H1 (cell line): Measurements from ENCODE around the gene HEBP2. TPM values are rescaled to one million over a fixed set of nuclear protein-coding genes. Genes with fewer than 3 reads are reported as not detected.

Experiments
- CTCF ChIA-PET: fragments of 300-600 bp; sonication (Branson Sonifier 250); formaldehyde crosslinking; loops from one replicate; lab custom pipeline; 2021; ENCODE audit not compliant: partially characterized antibody; lab: Charles Lee
- POLR2A ChIA-PET: fragments of 300-600 bp; sonication (Branson Sonifier 250); formaldehyde crosslinking; loops from one replicate; lab custom pipeline; 2021; ENCODE audit warnings: inconsistent platforms; ENCODE audit not compliant: partially characterized antibody; lab: Charles Lee
- DNase-seq, 2 experiments: peaks; one replicate each; pipeline versions ENCODE4 v3.0.0 to v3.0.0-alpha.2; 2010 to 2022; ENCODE audit warnings: low spot score in 2 of 2, low read depth in 1 of 2, mixed read lengths in 1 of 2
- FAIRE-seq: peaks from 2 replicates; lab custom pipeline; 2011; peaks lifted over from hg19 to GRCh38; lab: Jason Lieb, UNC
- H2AFZ ChIP-seq: 2 replicates; pipeline ENCODE4 v1.8.1; 2012; ENCODE audit warnings: low read length, inconsistent platforms
- H2AK5ac ChIP-seq: 2 replicates; pipeline ENCODE4 v1.6.1; 2013; ENCODE audit warnings: low read depth, low read length
- H2BK120ac ChIP-seq: replicated peaks from 2 replicates; pipeline ENCODE3; 2013; ENCODE audit warnings: low read depth, low read length, inconsistent platforms
- H2BK12ac ChIP-seq: 2 replicates; pipeline ENCODE4 v1.6.1; 2013; ENCODE audit warnings: low read depth, low read length
- H2BK15ac ChIP-seq: 2 replicates; pipeline ENCODE4 v1.6.1; 2013; ENCODE audit warnings: low read length
- H2BK20ac ChIP-seq: 2 replicates; pipeline ENCODE4 v1.6.1; 2013; ENCODE audit warnings: low read length
- H2BK5ac ChIP-seq: 2 replicates; pipeline ENCODE4 v1.6.1; 2013; ENCODE audit warnings: low read depth, low read length
- H3K14ac ChIP-seq: 2 replicates; pipeline ENCODE4 v1.6.1; 2013; ENCODE audit warnings: inconsistent platforms; ENCODE audit not compliant: insufficient read length
- H3K18ac ChIP-seq: 2 replicates; pipeline ENCODE4 v1.6.1; 2013; ENCODE audit warnings: low read length; ENCODE audit errors: extremely low read depth
- H3K23ac ChIP-seq: 2 replicates; pipeline ENCODE4 v1.6.1; 2013; ENCODE audit warnings: inconsistent platforms; ENCODE audit not compliant: insufficient read length
- H3K23me2 ChIP-seq: 2 replicates; pipeline ENCODE4 v1.6.1; 2013; ENCODE audit warnings: low read depth, low read length
- H3K27ac ChIP-seq: 2 replicates; pipeline ENCODE4 v1.6.1; 2011; ENCODE audit warnings: low read depth, low read length, inconsistent platforms
- H3K27me3 ChIP-seq, 4 experiments: replicated peaks in 1 of 4; 1 replicate in 1 of 4; 2 replicates in 3 of 4; pipeline versions ENCODE4 v1.6.1 to v1.8.1; 2011 to 2013; ENCODE audit warnings: low read length in 3 of 4, mild to moderate bottlenecking in 3 of 4, inconsistent platforms in 2 of 4, mixed read lengths in 2 of 4, moderate library complexity in 1 of 4; ENCODE audit not compliant: control insufficient read depth in 3 of 4, insufficient read depth in 3 of 4; ENCODE audit errors: extremely low read depth in 1 of 4
- H3K36me3 ChIP-seq, 4 experiments: 2 replicates each; pipeline versions ENCODE4 v1.6.1 to v1.8.1; 2011 to 2013; ENCODE audit warnings: mild to moderate bottlenecking in 4 of 4, low read length in 3 of 4, moderate library complexity in 2 of 4, control low read depth in 1 of 4, inconsistent platforms in 1 of 4; ENCODE audit not compliant: insufficient read depth in 4 of 4, control insufficient read depth in 2 of 4
- H3K4ac ChIP-seq: replicated peaks from 2 replicates; pipeline ENCODE3; 2013; ENCODE audit warnings: low read length, low read depth, mixed read lengths, inconsistent platforms; ENCODE audit not compliant: insufficient read length
- H3K4me1 ChIP-seq, 4 experiments: replicated peaks in 1 of 4; 1 replicate in 1 of 4; 2 replicates in 3 of 4; pipeline versions ENCODE4 v1.6.1 to v1.8.1; 2011 to 2013; ENCODE audit warnings: low read length in 3 of 4, inconsistent platforms in 2 of 4, mixed read lengths in 1 of 4; ENCODE audit not compliant: insufficient read depth in 4 of 4, control insufficient read depth in 3 of 4
- H3K4me2 ChIP-seq, 2 experiments: 2 replicates each; pipeline versions ENCODE4 v1.6.1 to v1.8.1; 2011 to 2013; ENCODE audit warnings: low read depth in 2 of 2, low read length in 2 of 2, control low read depth in 1 of 2, inconsistent platforms in 1 of 2, mild to moderate bottlenecking in 1 of 2; ENCODE audit not compliant: insufficient read depth in 1 of 2
- H3K4me3 ChIP-seq, 4 experiments: fragments of 200-600, 300-600 bp in 1 of 4; sonication (generic), shearing (Covaris generic), sonication (Bioruptor Twin) in 1 of 4; 2 replicates each; pipeline versions ENCODE4 v1.5.1 to v1.8.1; 2011 to 2016; ENCODE audit warnings: low read length in 4 of 4, low read depth in 3 of 4, control low read depth in 2 of 4, inconsistent platforms in 2 of 4, mild to moderate bottlenecking in 2 of 4, mixed read lengths in 1 of 4, moderate library complexity in 1 of 4; ENCODE audit not compliant: insufficient read depth in 2 of 4; ENCODE audit errors: extremely low read depth in 1 of 4
- H3K56ac ChIP-seq: replicated peaks from 2 replicates; pipeline ENCODE3; 2013; ENCODE audit warnings: low read depth, mild to moderate bottlenecking, mixed read lengths, low read length, inconsistent platforms; ENCODE audit not compliant: insufficient read length
- H3K79me1 ChIP-seq: 2 replicates; pipeline ENCODE4 v1.6.1; 2013; ENCODE audit warnings: low read depth, low read length, control low read depth
- H3K79me2 ChIP-seq, 2 experiments: 2 replicates each; pipeline versions ENCODE4 v1.6.1 to v1.8.1; 2012 to 2013; ENCODE audit warnings: low read length in 2 of 2, mild to moderate bottlenecking in 2 of 2, inconsistent platforms in 1 of 2; ENCODE audit not compliant: insufficient read depth in 2 of 2, control insufficient read depth in 1 of 2
- H3K9ac ChIP-seq, 4 experiments: replicated peaks in 1 of 4; 1 replicate in 1 of 4; 2 replicates in 3 of 4; pipeline versions ENCODE4 v1.6.1 to v1.8.1; 2011 to 2013; ENCODE audit warnings: low read depth in 3 of 4, low read length in 3 of 4, control low read depth in 2 of 4, mild to moderate bottlenecking in 2 of 4, moderate library complexity in 2 of 4, inconsistent platforms in 1 of 4; ENCODE audit errors: extremely low read depth in 1 of 4
- H3K9me3 ChIP-seq, 2 experiments: 2 replicates each; pipeline versions ENCODE4 v1.6.1 to v1.8.1; 2012 to 2013; ENCODE audit warnings: mild to moderate bottlenecking in 2 of 2, moderate library complexity in 2 of 2, control low read depth in 1 of 2, inconsistent platforms in 1 of 2, low read depth in 1 of 2, low read length in 1 of 2, mixed read lengths in 1 of 2; ENCODE audit not compliant: insufficient read depth in 2 of 2
- H4K20me1 ChIP-seq, 2 experiments: replicated peaks in 1 of 2; 2 replicates each; pipeline versions ENCODE3 to v1.8.1; 2011 to 2013; ENCODE audit warnings: inconsistent platforms in 2 of 2, low read length in 2 of 2, mild to moderate bottlenecking in 1 of 2; ENCODE audit not compliant: insufficient read depth in 2 of 2, control insufficient read depth in 1 of 2
- H4K5ac ChIP-seq: 2 replicates; pipeline ENCODE4 v1.6.1; 2013; ENCODE audit warnings: low read length, low read depth, mixed read lengths, inconsistent platforms; ENCODE audit not compliant: insufficient read length
- H4K8ac ChIP-seq: 2 replicates; pipeline ENCODE4 v1.8.0; 2013; ENCODE audit warnings: mild to moderate bottlenecking, moderate library complexity, low read length, inconsistent platforms; ENCODE audit not compliant: insufficient read depth; ENCODE audit errors: extremely low read depth
- H4K91ac ChIP-seq: replicated peaks from 2 replicates; pipeline ENCODE3; 2013; ENCODE audit warnings: low read length, mixed read lengths, inconsistent platforms; ENCODE audit not compliant: insufficient read length
- GTF2F1 ChIP-seq: IDR thresholded peaks from 2 replicates; pipeline ENCODE4 v1.6.1; 2012; ENCODE audit warnings: low read depth, low read length, improper control_type of control experiment, borderline replicate concordance
- NRF1 ChIP-seq: IDR thresholded peaks from 2 replicates; pipeline ENCODE4 v1.6.1; 2011; ENCODE audit warnings: mild to moderate bottlenecking, low read depth, low read length, improper control_type of control experiment
- TBP ChIP-seq: IDR thresholded peaks from 2 replicates; pipeline ENCODE4 v1.6.1; 2011; ENCODE audit warnings: low read depth, low read length, improper control_type of control experiment
- WGBS, 2 experiments: shearing (Covaris generic) in 1 of 2; methylation state at CpG; one replicate each; pipeline versions ENCODE4 v1.1.6 to v1.1.7; 2013 to 2015; ENCODE audit warnings: low lambda C conversion rate in 2 of 2, mixed read lengths in 2 of 2, inconsistent platforms in 1 of 2, low coverage in 1 of 2, missing lambda C conversion rate in 1 of 2; ENCODE audit not compliant: insufficient replicate concordance in 2 of 2, insufficient coverage in 1 of 2, insufficient read length in 1 of 2; ENCODE audit errors: extremely low coverage in 1 of 2, missing lambda C conversion rate in 1 of 2; 5-methylcytosine and 5-hydroxymethylcytosine counted together
- polyA plus RNA-seq, 7 experiments: library from polyadenylated mRNA; depleted of rRNA in 3 of 7; stranded (reverse) in 5 of 7; unstranded in 2 of 7; fragments of >200 nt in 5 of 7; fragments of 200-250 nt in 2 of 7; gene quantifications; 1 replicate in 5 of 7; 2 replicates in 1 of 7; 4 replicates in 1 of 7; pipeline versions ENCODE4 v1.2.1 to v1.2.3, GENCODE V29; 2011 to 2013; ENCODE audit warnings: missing spikeins in 2 of 7, mixed read lengths in 2 of 7
- total RNA-seq: library from RNA; stranded (reverse); fragmentation: NEBNext Ultra II Directional; extraction: Animal tissue kit (Norgen Biotek cat#: 25700); gene quantifications from 2 replicates; pipeline ENCODE4 v1.2.1, GENCODE V29; 2021

HEBP2 gene
- total and polyA plus RNA-seq, 2 of the 8 experiments (the other 6 are each of a cell fraction or from before 2014, with no cell fraction given) = 6.5 to 37.9 TPM

GRCh38 chr6:138429761-138430160 lies 25.7 kb downstream of the HEBP2 start:
- H3K56ac ChIP-seq = no peak overlapping the region
- ChIA-PET CTCF (interaction anchor here (0.5 to 11.4 kb wide), 33 partner anchors 11 to 820 kb away, joined by 3 to 192 read pairs (median 4); partner anchors contain the start of genes HEBP2 and NHSL1), POLR2A (interaction anchor here (0.9 kb wide), 1 partner anchor 164 kb away, joined by 3 read pairs; no protein-coding TSS in a partner anchor)
- no peaks in the 10 kb centered on the region for H3K79me2 ChIP-seq
- 96% methylated on average over 12 of the region's 12 CpGs; no CpG with 5 or more reads in 1 of the 2 experiments for WGBS, 2 experiments
- no peaks in the 10 kb centered on the region; the same call in 1 of the 2 replicates for H3K79me1 ChIP-seq
- peaks cover 2 to 3% of the 10 kb centered on the region in 2 experiments for H4K20me1 ChIP-seq
- H3K23me2 ChIP-seq = no peaks in the 10 kb centered on the region
- H2BK120ac ChIP-seq = no peak overlapping the region
- H3K27ac ChIP-seq = no peak overlapping the region
- H2BK5ac ChIP-seq = no peak overlapping the region
- H2AFZ ChIP-seq = no peak overlapping the region
- no peak overlapping the region for H3K4me3 ChIP-seq
- peaks cover 0 to 16% (median 1%) of the 10 kb centered on the region in 4 experiments; a peak in 4 of 8 replicates for H3K36me3 ChIP-seq
- no peak overlapping the region for H4K5ac ChIP-seq
- DNase-seq (no peak), FAIRE-seq (no peak)
- no peak overlapping the region for H3K4ac ChIP-seq
- no peak overlapping the region for H3K23ac ChIP-seq
- H3K4me2 ChIP-seq = no peak overlapping the region
- H2BK15ac ChIP-seq = no peak overlapping the region
- no peak overlapping the region for H3K9ac ChIP-seq
- no peak overlapping the region for H3K14ac ChIP-seq
- TF ChIP-seq NRF1 (no peak), TBP (no peak), GTF2F1 (no peak)
- H2BK20ac ChIP-seq = no peak overlapping the region
- H2BK12ac ChIP-seq = no peak overlapping the region
- no peak overlapping the region for H4K8ac ChIP-seq
- H4K91ac ChIP-seq = no peak overlapping the region
- no peaks in the 10 kb centered on the region for H3K27me3 ChIP-seq
- H3K4me1 ChIP-seq = no peaks in the 10 kb centered on the region; a peak in 2 of 7 replicates
- no peak overlapping the region for H2AK5ac ChIP-seq
- H3K18ac ChIP-seq = no peak overlapping the region
- H3K9me3 ChIP-seq = no peaks in the 10 kb centered on the region
